ENCODE measurements around the gene DAZAP1. TPM values are rescaled to one million over a fixed set of nuclear protein-coding genes. Genes with fewer than 3 reads are reported as not detected.

The DAZAP1 gene
- polyA plus RNA-seq (2013, experiment 1 of 4): 164 TPM
- 161 TPM for polyA plus RNA-seq (2013, experiment 2 of 4)
- polyA plus RNA-seq (2013, experiment 3 of 4): 111 TPM
- polyA plus RNA-seq (2013, experiment 4 of 4): 116 TPM

GRCh38 chr19:1407528-1408299 is at the start of gene DAZAP1:
TSS of gene DAZAP1 (plus strand) at chr19:1407586. CDS start at chr19:1407774, 188 bp downstream.
- WGBS, 2 experiments: 0% methylated on average over 121 of the region's 121 CpGs
- Histone ChIP-seq H3K36me3 (ENCODE audit: control insufficient read depth, insufficient read depth, low read length) (no peaks in the 10 kb centered on the region), H3K27me3 (ENCODE audit: control insufficient read depth, insufficient read depth, low read length, poor library complexity, severe bottlenecking) (no peaks in the 10 kb centered on the region), H3K27ac (ENCODE audit: insufficient read depth, low read depth, low read length, poor library complexity, severe bottlenecking) (no peak within 1 kb of the TSS), H3K4me3 (ENCODE audit: insufficient read depth, low read depth, low read length) (peak within 1 kb of the TSS; percentile 92), H3K9me3 (ENCODE audit: control insufficient read depth, low read length) (no peaks in the 10 kb centered on the region), H3K4me1 (ENCODE audit: control insufficient read depth, insufficient read depth, low read length) (peaks cover 28% of the 10 kb centered on the region)

- no peaks in the 10 kb centered on the region for H3K9me3 ChIP-seq (ENCODE audit: control insufficient read depth, low read length)
- WGBS, 2 experiments: 87% methylated on average over 30 of the region's 30 CpGs
- peaks cover 60% of the 10 kb centered on the region for H3K4me1 ChIP-seq (ENCODE audit: control insufficient read depth, insufficient read depth, low read length)
- H3K36me3 ChIP-seq (ENCODE audit: control insufficient read depth, insufficient read depth, low read length): peaks cover 29% of the 10 kb centered on the region
- no peaks in the 10 kb centered on the region for H3K27me3 ChIP-seq (ENCODE audit: control insufficient read depth, insufficient read depth, low read length, poor library complexity, severe bottlenecking)
- H3K27ac ChIP-seq (ENCODE audit: insufficient read depth, low read depth, low read length, poor library complexity, severe bottlenecking): peak overlapping the region; percentile 61
- H3K4me3 ChIP-seq (ENCODE audit: insufficient read depth, low read depth, low read length): peak overlapping the region; percentile 14
Measured at GRCh38 chr19:1360126-1360817, 47.1 kb upstream of the DAZAP1 start.

- Histone ChIP-seq H3K4me3 (ENCODE audit: insufficient read depth, low read depth, low read length) (peak overlapping the region; percentile 14), H3K27me3 (ENCODE audit: control insufficient read depth, insufficient read depth, low read length, poor library complexity, severe bottlenecking) (no peaks in the 10 kb centered on the region), H3K36me3 (ENCODE audit: control insufficient read depth, insufficient read depth, low read length) (peaks cover 35% of the 10 kb centered on the region), H3K27ac (ENCODE audit: insufficient read depth, low read depth, low read length, poor library complexity, severe bottlenecking) (peak overlapping the region; percentile 61), H3K9me3 (ENCODE audit: control insufficient read depth, low read length) (no peaks in the 10 kb centered on the region), H3K4me1 (ENCODE audit: control insufficient read depth, insufficient read depth, low read length) (peaks cover 64% of the 10 kb centered on the region)
- WGBS, 2 experiments: 62 to 65% methylated on average over 31 of the region's 31 CpGs
Measured at GRCh38 chr19:1360818-1361461, 46.4 kb upstream of the DAZAP1 start.

- H3K36me3 ChIP-seq (ENCODE audit: control insufficient read depth, insufficient read depth, low read length): peaks cover 43% of the 10 kb centered on the region
- H3K27me3 ChIP-seq (ENCODE audit: control insufficient read depth, insufficient read depth, low read length, poor library complexity, severe bottlenecking): no peaks in the 10 kb centered on the region
- H3K4me3 ChIP-seq (ENCODE audit: insufficient read depth, low read depth, low read length): no peak overlapping the region
- WGBS, 2 experiments: 83 to 86% methylated on average over 30 of the region's 30 CpGs
- peaks cover 56% of the 10 kb centered on the region for H3K4me1 ChIP-seq (ENCODE audit: control insufficient read depth, insufficient read depth, low read length)
- H3K27ac ChIP-seq (ENCODE audit: insufficient read depth, low read depth, low read length, poor library complexity, severe bottlenecking): peak overlapping the region; percentile 61
- H3K9me3 ChIP-seq (ENCODE audit: control insufficient read depth, low read length): no peaks in the 10 kb centered on the region
Measured at GRCh38 chr19:1361601-1362386, 45.6 kb upstream of the DAZAP1 start.

DNA sequence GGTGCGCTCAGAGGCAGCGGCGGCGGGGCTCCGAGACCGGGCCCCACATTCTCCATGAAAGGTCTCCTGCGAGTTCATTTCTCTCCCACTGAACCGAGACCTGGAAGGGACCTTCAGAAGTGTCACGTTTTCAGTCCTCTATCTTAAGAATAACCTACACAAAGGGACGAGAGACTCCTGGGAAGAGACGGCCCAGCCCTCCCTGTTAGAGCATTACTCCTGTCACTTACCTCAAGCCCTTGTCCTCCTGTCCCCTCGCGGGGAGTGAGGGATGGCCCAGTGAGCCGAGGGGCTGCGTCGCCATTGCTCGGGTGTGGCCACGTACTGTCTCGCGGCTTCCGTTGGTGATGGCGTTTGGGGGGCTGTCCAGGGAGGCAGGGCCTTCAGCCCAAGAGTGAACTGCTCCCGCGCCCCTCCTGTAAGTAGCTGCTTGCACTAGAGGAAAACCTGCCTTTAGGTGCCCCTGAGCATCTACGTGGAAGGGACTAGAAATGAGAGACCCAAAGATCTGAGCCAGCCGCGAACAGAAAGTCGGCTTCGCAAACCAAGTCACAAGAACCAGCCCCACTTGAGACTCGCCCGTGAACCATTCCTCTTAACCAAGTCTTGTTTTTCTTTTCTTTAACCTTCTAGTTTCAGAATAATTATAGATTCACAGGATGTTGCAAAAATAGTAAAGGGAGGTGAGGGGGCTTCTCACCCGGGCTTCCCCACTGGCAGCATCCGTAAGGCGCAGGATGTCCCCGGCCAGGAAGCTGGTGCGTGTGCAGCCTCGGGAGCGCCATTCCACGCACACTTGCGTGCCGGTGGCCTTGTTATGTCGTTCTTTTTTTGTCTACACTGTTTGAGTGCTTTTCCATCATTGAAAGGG is 44.8 kb upstream of the DAZAP1 start:
- Histone ChIP-seq H3K27ac (ENCODE audit: insufficient read depth, low read depth, low read length, poor library complexity, severe bottlenecking) (no peak overlapping the region), H3K9me3 (ENCODE audit: control insufficient read depth, low read length) (no peaks in the 10 kb centered on the region), H3K27me3 (ENCODE audit: control insufficient read depth, insufficient read depth, low read length, poor library complexity, severe bottlenecking) (no peaks in the 10 kb centered on the region), H3K4me3 (ENCODE audit: insufficient read depth, low read depth, low read length) (no peak overlapping the region), H3K4me1 (ENCODE audit: control insufficient read depth, insufficient read depth, low read length) (peaks cover 48% of the 10 kb centered on the region), H3K36me3 (ENCODE audit: control insufficient read depth, insufficient read depth, low read length) (peaks cover 44% of the 10 kb centered on the region)
- WGBS, 2 experiments: 92 to 93% methylated on average over 42 of the region's 42 CpGs

GRCh38 chr19:1363599-1363998 is 43.8 kb upstream of the DAZAP1 start:
- H3K9me3 ChIP-seq (ENCODE audit: control insufficient read depth, low read length): no peaks in the 10 kb centered on the region
- peaks cover 39% of the 10 kb centered on the region for H3K4me1 ChIP-seq (ENCODE audit: control insufficient read depth, insufficient read depth, low read length)
- H3K36me3 ChIP-seq (ENCODE audit: control insufficient read depth, insufficient read depth, low read length): peaks cover 37% of the 10 kb centered on the region

GRCh38 chr19:1364070-1364704 is 43.2 kb upstream of the DAZAP1 start:
- peaks cover 34% of the 10 kb centered on the region for H3K4me1 ChIP-seq (ENCODE audit: control insufficient read depth, insufficient read depth, low read length)
- WGBS, 2 experiments: 93 to 96% methylated on average over 14 of the region's 15 CpGs
- H3K36me3 ChIP-seq (ENCODE audit: control insufficient read depth, insufficient read depth, low read length): peaks cover 33% of the 10 kb centered on the region

More at GRCh38 chr19:1363599-1363998, 43.8 kb upstream of the DAZAP1 start:
- WGBS, 2 experiments: 94 to 97% methylated on average over 8 to 9 of the region's 10 CpGs
- H3K27me3 ChIP-seq (ENCODE audit: control insufficient read depth, insufficient read depth, low read length, poor library complexity, severe bottlenecking): no peaks in the 10 kb centered on the region
- no peak overlapping the region for H3K4me3 ChIP-seq (ENCODE audit: insufficient read depth, low read depth, low read length)
- H3K27ac ChIP-seq (ENCODE audit: insufficient read depth, low read depth, low read length, poor library complexity, severe bottlenecking): no peak overlapping the region

DNA sequence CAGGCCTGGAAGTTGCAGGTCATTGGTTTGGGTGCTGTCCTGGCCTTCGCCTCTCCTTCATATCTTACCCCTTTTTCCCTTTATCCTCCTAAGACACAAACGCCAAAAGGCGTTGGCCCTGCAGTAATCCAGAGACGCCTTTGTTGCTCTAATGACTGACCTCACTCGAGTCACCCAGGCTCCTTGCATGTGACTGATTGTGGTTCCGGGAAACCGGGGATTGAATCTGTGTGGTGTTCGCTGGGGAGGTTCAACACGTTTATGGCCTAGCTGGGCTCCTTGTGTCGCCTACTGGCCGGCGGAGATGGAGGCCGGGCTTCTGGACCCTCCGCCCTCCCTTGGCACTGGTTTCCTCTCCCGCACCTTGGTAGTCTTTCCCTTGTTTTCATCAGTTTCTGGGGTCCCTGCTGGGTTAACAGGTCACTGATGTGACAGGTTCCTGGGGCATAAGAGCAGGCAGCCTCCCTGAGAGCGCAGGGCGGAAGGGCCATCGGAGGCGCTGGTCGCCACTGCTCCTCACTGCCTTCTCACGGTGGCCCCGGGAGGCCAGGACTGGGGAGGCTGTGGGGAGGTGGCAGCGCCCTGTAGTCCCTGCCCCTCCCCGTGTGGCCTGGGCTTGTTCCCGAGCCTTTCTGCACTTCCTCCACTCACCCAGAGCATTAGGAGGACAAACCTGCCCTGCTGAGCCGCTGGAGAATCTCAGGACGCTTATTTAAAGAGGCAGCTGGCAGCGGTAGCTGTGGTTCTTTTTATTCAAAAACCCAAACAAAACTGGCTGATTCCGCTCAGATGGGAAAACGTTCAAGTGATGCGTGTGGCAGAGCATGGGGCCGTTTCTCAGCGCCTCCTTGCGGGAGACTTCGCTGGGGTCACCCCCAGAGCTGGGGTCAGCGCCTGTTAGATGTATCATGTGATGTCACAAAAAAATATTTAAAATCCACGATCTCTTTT is 41.8 kb upstream of the DAZAP1 start:
- Histone ChIP-seq H3K36me3 (ENCODE audit: control insufficient read depth, insufficient read depth, low read length) (peaks cover 43% of the 10 kb centered on the region), H3K4me3 (ENCODE audit: insufficient read depth, low read depth, low read length) (no peak overlapping the region)

More at GRCh38 chr19:1364070-1364704, 43.2 kb upstream of the DAZAP1 start:
- Histone ChIP-seq H3K27me3 (ENCODE audit: control insufficient read depth, insufficient read depth, low read length, poor library complexity, severe bottlenecking) (no peaks in the 10 kb centered on the region), H3K4me3 (ENCODE audit: insufficient read depth, low read depth, low read length) (no peak overlapping the region), H3K27ac (ENCODE audit: insufficient read depth, low read depth, low read length, poor library complexity, severe bottlenecking) (no peak overlapping the region), H3K9me3 (ENCODE audit: control insufficient read depth, low read length) (no peaks in the 10 kb centered on the region)

More for the DNA sequence above, 41.8 kb upstream of the DAZAP1 start:
- no peaks in the 10 kb centered on the region for H3K9me3 ChIP-seq (ENCODE audit: control insufficient read depth, low read length)
- WGBS, 2 experiments: 90 to 91% methylated on average over 37 of the region's 37 CpGs
- no peaks in the 10 kb centered on the region for H3K27me3 ChIP-seq (ENCODE audit: control insufficient read depth, insufficient read depth, low read length, poor library complexity, severe bottlenecking)
- no peak overlapping the region for H3K27ac ChIP-seq (ENCODE audit: insufficient read depth, low read depth, low read length, poor library complexity, severe bottlenecking)
- peaks cover 23% of the 10 kb centered on the region for H3K4me1 ChIP-seq (ENCODE audit: control insufficient read depth, insufficient read depth, low read length)
